ENCODE data around the gene MCRIP1.
A peak's percentile ranks its signal among the peaks of the same experiment; 100 is the strongest.

Gene MCRIP1
- 15.8 to 28.7 (median 22.4) reads per million in 4 donors for total RNA-seq

- peak; percentile 89 to 96 (median 93) for DNase-seq
Measured at GRCh38 chr17:81833160-81833920, at the start of gene MCRIP1. Gene MCRIP1 (minus strand): TSS chr17:81833291. CDS start chr17:81824506, 8,785 bp downstream.

GRCh38 chr17:81879121-81879520 lies 46.0 kb upstream of the MCRIP1 start:
- no peak for DNase-seq

GRCh38 chr17:81878294-81878693 lies 45.2 kb upstream of the MCRIP1 start:
- DNase-seq: no peak

GRCh38 chr17:81877569-81877968 lies 44.5 kb upstream of the MCRIP1 start:
- DNase-seq: no peak

- peak; percentile 92 to 96 (median 94) for DNase-seq
Measured at GRCh38 chr17:81871387-81872230, 38.5 kb upstream of the MCRIP1 start.

- no peak for DNase-seq
Measured at GRCh38 chr17:81870981-81871386, 37.9 kb upstream of the MCRIP1 start, which contains the start of gene ARHGDIA. Gene ARHGDIA (minus strand): TSS chr17:81871337. CDS start chr17:81869930, 1,407 bp downstream.

GRCh38 chr17:81870131-81870980 lies 37.3 kb upstream of the MCRIP1 start:
- DNase-seq: peak in 3 of 5 donors; percentile 25 to 71 (median 42)

- peak in 1 of 5 donors; percentile 33 for DNase-seq
Measured at GRCh38 chr17:81869221-81870130, 36.4 kb upstream of the MCRIP1 start.

- no peak for DNase-seq
Measured at GRCh38 chr17:81868674-81869220, 35.7 kb upstream of the MCRIP1 start.

- DNase-seq: no peak
Measured at GRCh38 chr17:81867991-81868673, 35.0 kb upstream of the MCRIP1 start.

- no peak for DNase-seq
Measured at GRCh38 chr17:81867170-81867990, 34.3 kb upstream of the MCRIP1 start.

- no peak for DNase-seq
Measured at GRCh38 chr17:81866440-81867169, 33.5 kb upstream of the MCRIP1 start.

- no peak for DNase-seq
Measured at GRCh38 chr17:81865733-81866439, 32.8 kb upstream of the MCRIP1 start.

- no peak for DNase-seq
Measured at GRCh38 chr17:81865358-81865732, 32.3 kb upstream of the MCRIP1 start.

- DNase-seq: no peak
Measured at GRCh38 chr17:81863833-81864768, 31.0 kb upstream of the MCRIP1 start.

GRCh38 chr17:81863123-81863675 lies 30.1 kb upstream of the MCRIP1 start:
- no peak for DNase-seq

All from T-helper 1 cell (primary cell).